ENCODE measurements around the gene CHMP2B. TPM values are rescaled to one million over a fixed set of nuclear protein-coding genes. Genes with fewer than 3 reads are reported as not detected.

CHMP2B gene
- total and polyA plus RNA-seq, 2 of the 4 experiments (the other 2 are of a cell fraction) = 6.8 to 14.0 TPM

DNA sequence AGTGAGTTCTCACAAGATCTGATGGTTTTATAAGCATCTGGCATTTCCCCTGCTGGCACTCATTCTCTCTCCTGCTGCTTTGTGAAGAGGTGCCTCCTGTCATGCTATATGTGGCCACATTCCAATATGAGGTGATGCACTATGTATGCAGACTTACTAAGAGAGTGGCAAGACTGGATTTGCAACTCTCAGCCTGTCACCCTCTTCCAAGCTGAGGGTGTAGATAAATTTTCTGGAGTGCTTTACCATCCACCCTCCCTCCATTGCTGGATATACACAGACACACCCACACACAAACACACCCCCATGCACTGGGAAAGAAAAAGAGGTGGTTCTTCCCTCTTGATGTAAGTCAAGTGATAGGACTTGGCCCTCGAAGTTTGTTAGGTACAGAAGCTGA is 30.2 kb upstream of the CHMP2B start:
- no peak overlapping the region for H4K91ac ChIP-seq (ENCODE audit: insufficient read depth, low read depth, low read length)
- H4K5ac ChIP-seq (ENCODE audit: low read depth, low read length) = no peak overlapping the region
- H3K18ac ChIP-seq (ENCODE audit: low read depth, low read length) = no peak overlapping the region
- TF ChIP-seq NFE2L2 (IDR thresholded peaks at IDR 0.05; ENCODE audit: low read depth, low read length) (no peak), POLR2A (IDR thresholded peaks at IDR 0.05; ENCODE audit: low read depth, low read length) (no peak), MAFK (IDR thresholded peaks at IDR 0.05; ENCODE audit: low read depth, low read length) (no peak), CHD1 (IDR thresholded peaks at IDR 0.05; ENCODE audit: low read depth, low read length) (no peak)
- TF ChIP-seq, protein P1, sequence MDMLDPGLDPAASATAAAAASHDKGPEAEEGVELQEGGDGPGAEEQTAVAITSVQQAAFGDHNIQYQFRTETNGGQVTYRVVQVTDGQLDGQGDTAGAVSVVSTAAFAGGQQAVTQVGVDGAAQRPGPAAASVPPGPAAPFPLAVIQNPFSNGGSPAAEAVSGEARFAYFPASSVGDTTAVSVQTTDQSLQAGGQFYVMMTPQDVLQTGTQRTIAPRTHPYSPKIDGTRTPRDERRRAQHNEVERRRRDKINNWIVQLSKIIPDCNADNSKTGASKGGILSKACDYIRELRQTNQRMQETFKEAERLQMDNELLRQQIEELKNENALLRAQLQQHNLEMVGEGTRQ (IDR thresholded peaks at IDR 0.05; ENCODE audit: low read depth, low read length) = no peak
- no peaks in the 10 kb centered on the region for H3K27me3 ChIP-seq (ENCODE audit: control insufficient read depth, insufficient read depth, low read length)
- no peak overlapping the region for H2AFZ ChIP-seq (replicated peaks; ENCODE audit: low read length, poor library complexity)
- no peak overlapping the region for H3K27ac ChIP-seq (ENCODE audit: insufficient read depth, low read length)
- no peak overlapping the region for H3K23ac ChIP-seq (ENCODE audit: low read depth, low read length)
- no peak overlapping the region for H3K9ac ChIP-seq (ENCODE audit: low read depth, low read length)
- no peak overlapping the region for H2AK9ac ChIP-seq (replicated peaks; ENCODE audit: low read depth, low read length, poor library complexity)
- no peak overlapping the region for H2AK5ac ChIP-seq (ENCODE audit: low read depth, low read length)
- no peak overlapping the region for H4K8ac ChIP-seq (ENCODE audit: low read depth in 2 of 2, low read length in 2 of 2)
- dilution Hi-C loops (cut with HindIII; ENCODE audit: low sequenced_read_pairs, unreplicated experiment) = no loop called here
- WGBS, 2 experiments (ENCODE audit: extremely low coverage in 2 of 2, insufficient read length in 1 of 2) = 0% methylated on average over 1 of the region's 1 CpG; no CpG with 5 or more reads in 1 of the 2 experiments
- ATAC-seq (ENCODE audit: low read depth) (no peak), DNase-seq (no peak)
- H3K4me1 ChIP-seq (ENCODE audit: control insufficient read depth, insufficient read depth, low read length) = no peaks in the 10 kb centered on the region
- ChIA-PET CTCF (no interaction called here), POLR2A (ENCODE audit: unreplicated experiment) (no interaction called here)
- no peak overlapping the region for H3K56ac ChIP-seq (ENCODE audit: extremely low read depth, insufficient read depth, low read length)
- no peaks in the 10 kb centered on the region for H3K9me1 ChIP-seq (ENCODE audit: insufficient read depth, low read length)
- H3K36me3 ChIP-seq (ENCODE audit: control insufficient read depth, insufficient read depth, low read length) = no peaks in the 10 kb centered on the region
- H3K4me2 ChIP-seq (ENCODE audit: low read depth, low read length) = no peak overlapping the region
- no peak overlapping the region for H3K14ac ChIP-seq (replicated peaks; ENCODE audit: low read depth, low read length)
- intact Hi-C loops (cut with micrococcal nuclease) = no loop called here
- no peak overlapping the region for H2BK15ac ChIP-seq (ENCODE audit: low read depth, low read length)
- no peak overlapping the region for H2BK20ac ChIP-seq (ENCODE audit: low read depth, low read length)
- H3K4ac ChIP-seq (ENCODE audit: low read depth, low read length) = no peak overlapping the region
- no peak overlapping the region for H2BK5ac ChIP-seq (ENCODE audit: low read depth, low read length, poor library complexity, severe bottlenecking)
- no peaks in the 10 kb centered on the region for H3K79me1 ChIP-seq (ENCODE audit: low read depth in 1 of 2, low read length in 2 of 2)
- H3K4me3 ChIP-seq (ENCODE audit: insufficient read depth, low read depth, low read length) = no peak overlapping the region
- H4K20me1 ChIP-seq (ENCODE audit: insufficient read depth, low read length) = no peaks in the 10 kb centered on the region
- no peaks in the 10 kb centered on the region for H3K9me3 ChIP-seq (ENCODE audit: control insufficient read depth, insufficient read depth, low read length)
- BruUV-seq (replicated peaks) = no TSS peak
- in situ Hi-C loops (cut with MboI; ENCODE audit: low sequenced_read_pairs) = no loop called here
- H2BK120ac ChIP-seq (ENCODE audit: low read depth, low read length) = no peak overlapping the region
